Testis (tissue), 2 donors: ENCODE measurements around the gene PLEKHA7.

ENCODE experiments used
- POLR2A ChIP-seq: fragments of 450-650 bp; IDR thresholded peaks from one replicate; pipeline ENCODE4 v1.6.1; 2017; ENCODE audit warnings: antibody characterized with exemption, mild to moderate bottlenecking, moderate library complexity
- TF ChIP-seq, protein P1 (sequence below), 3 experiments: fragments of 450-650 bp in 2 of 3; fragments of 200-600 bp in 1 of 3; sonication (generic) in 1 of 3; IDR thresholded peaks; one replicate each; pipeline ENCODE4 v1.5.1; 2016 to 2019; ENCODE audit warnings: antibody characterized with exemption in 3 of 3, mild to moderate bottlenecking in 2 of 3, moderate library complexity in 1 of 3

DNA sequence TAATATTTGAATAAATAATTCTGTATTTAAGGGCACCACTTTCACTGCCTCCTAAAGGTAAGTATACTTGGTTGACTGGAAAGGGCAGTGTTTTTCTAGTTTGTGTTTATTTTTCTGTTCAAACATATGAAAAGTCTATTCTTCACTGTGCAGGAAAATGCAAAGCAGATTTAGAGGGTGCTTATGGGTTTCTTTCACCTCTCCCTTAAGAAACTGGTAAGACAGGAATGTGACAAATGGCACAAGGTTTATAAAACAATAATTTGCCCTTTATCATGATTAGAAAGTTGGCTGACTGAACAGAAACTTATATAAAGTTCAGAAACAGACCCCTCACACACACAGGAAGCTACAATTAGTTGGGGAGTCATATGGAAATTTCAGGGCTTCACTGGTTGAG lies 60.6 kb downstream of the PLEKHA7 start:
- TF ChIP-seq POLR2A = no peak
- TF ChIP-seq, protein P1, sequence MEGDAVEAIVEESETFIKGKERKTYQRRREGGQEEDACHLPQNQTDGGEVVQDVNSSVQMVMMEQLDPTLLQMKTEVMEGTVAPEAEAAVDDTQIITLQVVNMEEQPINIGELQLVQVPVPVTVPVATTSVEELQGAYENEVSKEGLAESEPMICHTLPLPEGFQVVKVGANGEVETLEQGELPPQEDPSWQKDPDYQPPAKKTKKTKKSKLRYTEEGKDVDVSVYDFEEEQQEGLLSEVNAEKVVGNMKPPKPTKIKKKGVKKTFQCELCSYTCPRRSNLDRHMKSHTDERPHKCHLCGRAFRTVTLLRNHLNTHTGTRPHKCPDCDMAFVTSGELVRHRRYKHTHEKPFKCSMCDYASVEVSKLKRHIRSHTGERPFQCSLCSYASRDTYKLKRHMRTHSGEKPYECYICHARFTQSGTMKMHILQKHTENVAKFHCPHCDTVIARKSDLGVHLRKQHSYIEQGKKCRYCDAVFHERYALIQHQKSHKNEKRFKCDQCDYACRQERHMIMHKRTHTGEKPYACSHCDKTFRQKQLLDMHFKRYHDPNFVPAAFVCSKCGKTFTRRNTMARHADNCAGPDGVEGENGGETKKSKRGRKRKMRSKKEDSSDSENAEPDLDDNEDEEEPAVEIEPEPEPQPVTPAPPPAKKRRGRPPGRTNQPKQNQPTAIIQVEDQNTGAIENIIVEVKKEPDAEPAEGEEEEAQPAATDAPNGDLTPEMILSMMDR (IDR thresholded peaks at IDR 0.05) = no peak
